K562 (cell line): ENCODE data around the gene LRP1B. TPM values are rescaled to one million over a fixed set of nuclear protein-coding genes. Genes with fewer than 3 reads are reported as not detected.

Experiments used
- ATAC-seq: fragments of 200-7000 bp; cut with Tn5 transposase; 3 replicates; pipeline ENCODE4 v1.9.1; 2020; ENCODE audit warnings: moderate library complexity
- BruUV-seq: library from RNA; stranded (reverse); fragments of 400-500 nt; replicated peaks from 2 replicates; lab custom pipeline; 2021; lab: Mats Ljungman, UMichigan
- CTCF ChIA-PET: fragments of 300-600 bp; formaldehyde crosslinking; extraction: SDS; loops from one replicate; lab custom pipeline; 2021; ENCODE audit warnings: low intra/inter-chr PET ratio; lab: Yijun Ruan, JAX
- POLR2A ChIA-PET: fragments of 300-600, 350-650 bp; sonication (Branson Sonifier 250); formaldehyde crosslinking; extraction: SDS; loops from one replicate; lab custom pipeline; 2021; ENCODE audit warnings: antibody characterized with exemption, inconsistent platforms; lab: Yijun Ruan, JAX
- DNase-seq, 4 experiments: peaks; one replicate each; pipeline versions ENCODE4 v3.0.0 to v3.0.0-alpha.2; 2011 to 2018; ENCODE audit warnings: low spot score in 3 of 4, mixed read lengths in 3 of 4; ENCODE audit errors: extremely low read depth in 1 of 4
- FAIRE-seq: peaks from 2 replicates; lab custom pipeline; 2011; peaks lifted over from hg19 to GRCh38; lab: Jason Lieb, UNC
- H2AFZ ChIP-seq: 2 replicates; pipeline ENCODE4 v1.6.0; 2011; ENCODE audit warnings: low read depth, low read length, control low read depth, inconsistent platforms
- H3K27ac ChIP-seq: fragments of 200-600 bp; 3 replicates; pipeline ENCODE4 v1.8.0; 2011; ENCODE audit warnings: low read depth, mild to moderate bottlenecking, control low read depth, inconsistent platforms, low read length, moderate library complexity, mixed read lengths; ENCODE audit errors: extremely low read depth
- H3K27me3 ChIP-seq, 2 experiments: fragments of 300-600 bp in 1 of 2; 2 replicates in 1 of 2; 3 replicates in 1 of 2; pipeline versions ENCODE4 v1.6.0 to v1.8.0; 2011; ENCODE audit warnings: inconsistent platforms in 2 of 2, low read length in 2 of 2, mild to moderate bottlenecking in 1 of 2, mixed read lengths in 1 of 2, moderate library complexity in 1 of 2; ENCODE audit not compliant: control insufficient read depth in 2 of 2, insufficient read depth in 2 of 2
- H3K36me3 ChIP-seq: fragments of 300-600 bp; 3 replicates; pipeline ENCODE4 v1.8.0; 2011; ENCODE audit warnings: mild to moderate bottlenecking, low read length, inconsistent platforms; ENCODE audit not compliant: control insufficient read depth, insufficient read depth
- H3K4me1 ChIP-seq, 2 experiments: fragments of 200-600 bp in 1 of 2; replicated peaks in 1 of 2; 2 replicates in 1 of 2; 3 replicates in 1 of 2; pipeline versions ENCODE4 v1.5.1 to v1.8.0; 2011; ENCODE audit warnings: inconsistent platforms in 2 of 2, low read length in 2 of 2, mild to moderate bottlenecking in 1 of 2, mixed read lengths in 1 of 2, moderate library complexity in 1 of 2; ENCODE audit not compliant: control insufficient read depth in 2 of 2, insufficient read depth in 2 of 2
- H3K4me2 ChIP-seq: 2 replicates; pipeline ENCODE4 v1.6.1; 2011; ENCODE audit warnings: low read length, control low read depth, inconsistent platforms, mixed read lengths; ENCODE audit not compliant: insufficient read depth
- H3K4me3 ChIP-seq: fragments of 200-600 bp; sonication (generic), shearing (Covaris generic); 2 replicates; pipeline ENCODE4 v1.5.1; 2016; ENCODE audit warnings: control low read depth, inconsistent platforms
- H3K79me2 ChIP-seq: fragments of 200-600 bp; 3 replicates; pipeline ENCODE4 v1.8.0; 2011; ENCODE audit warnings: low read length, inconsistent platforms; ENCODE audit not compliant: control insufficient read depth, insufficient read depth
- H3K9ac ChIP-seq, 2 experiments: 2 replicates each; pipeline versions ENCODE4 v1.6.0 to v1.6.1; 2011; ENCODE audit warnings: low read depth in 2 of 2, low read length in 2 of 2, control low read depth in 1 of 2, inconsistent platforms in 1 of 2, mild to moderate bottlenecking in 1 of 2, mixed read lengths in 1 of 2; ENCODE audit not compliant: insufficient read depth in 1 of 2
- H3K9me1 ChIP-seq: one replicate; pipeline ENCODE4 v1.6.0; 2011; ENCODE audit warnings: inconsistent platforms, mild to moderate bottlenecking, low read length, moderate library complexity; ENCODE audit not compliant: control insufficient read depth, insufficient read depth
- H3K9me3 ChIP-seq: replicated peaks from 2 replicates; pipeline ENCODE4 v1.5.1; 2011; ENCODE audit warnings: low read depth, low read length, inconsistent platforms; ENCODE audit not compliant: control insufficient read depth, insufficient read depth
- H4K20me1 ChIP-seq: replicated peaks from 2 replicates; pipeline ENCODE4 v1.6.1; 2011; ENCODE audit warnings: low read length, inconsistent platforms, mixed read lengths; ENCODE audit not compliant: control insufficient read depth, insufficient read depth
- ATF1 ChIP-seq, 2 experiments: fragments of 450-650 bp in 1 of 2; IDR thresholded peaks; 2 replicates each; pipeline ENCODE4 v1.6.1; 2016; ENCODE audit warnings: missing compliant biosample characterization in 1 of 2, missing genetic modification characterization in 1 of 2
- BCOR ChIP-seq: fragments of 450-650 bp; IDR thresholded peaks from 2 replicates; pipeline ENCODE4 v1.6.1; 2016
- C11orf30 ChIP-seq: fragments of 450-650 bp; IDR thresholded peaks from 2 replicates; pipeline ENCODE4 v1.6.1; 2016; ENCODE audit warnings: low read depth, mild to moderate bottlenecking
- CSDE1 ChIP-seq, 2 experiments: fragments of 450-650 bp; IDR thresholded peaks; 2 replicates each; pipeline ENCODE4 v1.6.1; 2016; ENCODE audit warnings: mild to moderate bottlenecking in 1 of 2
- KLF10 ChIP-seq: fragments of 250-450 bp; sonication (Bioruptor Pico); IDR thresholded peaks from 2 replicates; pipeline ENCODE4 v1.6.1; 2021; ENCODE audit warnings: matching md5 sums
- PRPF4 ChIP-seq: fragments of 200-400 bp; formaldehyde crosslinking; IDR thresholded peaks from one replicate; pipeline ENCODE4 v1.6.1; 2017; ENCODE audit warnings: low read length, low read depth, mild to moderate bottlenecking; ENCODE audit not compliant: insufficient read depth, poor library complexity, severe bottlenecking
- RCOR1 ChIP-seq, 2 experiments: IDR thresholded peaks; 2 replicates each; pipeline ENCODE4 v1.6.1; 2012; ENCODE audit warnings: low read depth in 2 of 2, low read length in 2 of 2, borderline replicate concordance in 1 of 2, improper control_type of control experiment in 1 of 2
- SMARCA4 ChIP-seq: fragments of 450-650 bp; IDR thresholded peaks from 2 replicates; pipeline ENCODE4 v1.6.1; 2016
- ZNF431 ChIP-seq: sonication (generic); formaldehyde crosslinking; IDR thresholded peaks from 2 replicates; pipeline ENCODE4 v1.8.0; 2022; ENCODE audit warnings: mild to moderate bottlenecking, missing genetic modification reagents
- WGBS: fragments of 100-300 bp; shearing (Covaris generic); methylation state at CpG from one replicate; pipeline ENCODE4 v1.1.6; 2016; ENCODE audit warnings: low coverage, mixed read lengths; ENCODE audit not compliant: insufficient coverage; ENCODE audit errors: missing lambda C conversion rate; 5-methylcytosine and 5-hydroxymethylcytosine counted together
- in situ Hi-C: fragments of 300-500 bp; cut with MboI; formaldehyde crosslinking; loops from 4 replicates; pipeline ENCODE4 v1.15.0; 2018; ENCODE audit warnings: inconsistent platforms, mixed read lengths
- intact Hi-C: fragments of 100-400 bp; cut with micrococcal nuclease; formaldehyde crosslinking; loops from 2 replicates; pipeline ENCODE4 v1.14.2; 2022
- polyA plus RNA-seq, 8 experiments: library from polyadenylated mRNA; depleted of rRNA in 4 of 8; stranded (reverse) in 5 of 8; unstranded in 3 of 8; fragments of >200 nt; fragmentation: Nextera tagmentation in 2 of 8; fragmentation: Illumina TruSeq in 1 of 8; extraction: Ambion mirVana in 2 of 8; extraction: Trizol in 1 of 8; gene quantifications; 2 replicates each; pipeline versions ENCODE4 v1.2.1 to v1.2.3, GENCODE V29; 2011 to 2014; ENCODE audit warnings: inconsistent platforms in 1 of 8, missing spikeins in 1 of 8
- total RNA-seq, 7 experiments: library from RNA; depleted of rRNA in 6 of 7; stranded (reverse); fragments of >200 nt in 6 of 7; fragmentation: Illumina TruSeq in 2 of 7; extraction: Trizol in 2 of 7; gene quantifications; 2 replicates each; pipeline versions ENCODE4 v1.2.1 to v1.2.3, GENCODE V29; 2011 to 2021; ENCODE audit warnings: low replicate concordance in 1 of 7
- TF ChIP-seq, protein P1 (sequence below): sonication (generic); formaldehyde crosslinking; IDR thresholded peaks from 2 replicates; pipeline ENCODE4 v1.8.0; 2022; ENCODE audit warnings: mild to moderate bottlenecking, missing genetic modification reagents, borderline replicate concordance
- TF ChIP-seq, protein P2 (sequence below): fragments of 450-650 bp; conservative IDR thresholded peaks from 2 replicates; pipeline ENCODE4 v1.6.1; 2016; ENCODE audit warnings: missing genetic modification characterization, low read depth, mild to moderate bottlenecking, missing compliant biosample characterization, moderate library complexity

LRP1B gene
- total and polyA plus RNA-seq, 9 of the 15 experiments (the other 6 are each of a cell fraction or from before 2014, with no cell fraction given) = not detected

DNA sequence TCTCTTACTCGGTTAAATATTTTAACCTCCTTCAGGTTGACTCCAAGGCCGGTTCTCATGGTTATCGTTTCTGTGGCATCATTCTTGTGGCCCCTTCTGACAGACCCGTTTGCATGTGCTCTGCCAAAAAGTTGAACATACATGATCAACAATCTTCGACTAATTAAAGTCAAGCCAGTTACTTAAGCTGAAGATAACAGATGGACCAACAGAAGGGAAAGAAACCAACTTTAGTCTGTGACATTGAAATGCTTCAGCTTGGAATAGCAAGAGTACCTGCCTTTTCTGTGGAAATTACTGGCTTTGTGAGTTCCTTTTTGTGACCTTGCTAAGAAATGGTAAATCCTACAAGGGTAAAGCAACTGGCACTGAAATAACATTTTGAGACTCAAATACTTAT, 1429.1 kb downstream of the LRP1B start:
- no peaks in the 10 kb centered on the region for H3K79me2 ChIP-seq
- H3K4me2 ChIP-seq = no peak overlapping the region
- H2AFZ ChIP-seq = no peak overlapping the region
- H3K36me3 ChIP-seq = no peaks in the 10 kb centered on the region
- 0% methylated on average over 5 of the region's 5 CpGs for WGBS
- H3K4me1 ChIP-seq = no peaks in the 10 kb centered on the region
- POLR2A ChIA-PET = no interaction called here
- no peak for TF ChIP-seq CSDE1 (IDR thresholded peaks at IDR 0.05)
- TF ChIP-seq KLF10 = no peak
- no peak for TF ChIP-seq RCOR1 (IDR thresholded peaks at IDR 0.05; ENCODE audit: borderline replicate concordance in 1 of 2, low read depth in 2 of 2, low read length in 2 of 2)
- TF ChIP-seq ATF1 (CRISPR knock-in tag; IDR thresholded peaks at IDR 0.05) = no peak
- no peak for TF ChIP-seq ATF1 (tag; IDR thresholded peaks at IDR 0.05)
- no peak for TF ChIP-seq ZNF431 (CRISPR knock-in tag)
- TF ChIP-seq PRPF4 = no peak
- TF ChIP-seq BCOR = no peak
- TF ChIP-seq, protein P1, sequence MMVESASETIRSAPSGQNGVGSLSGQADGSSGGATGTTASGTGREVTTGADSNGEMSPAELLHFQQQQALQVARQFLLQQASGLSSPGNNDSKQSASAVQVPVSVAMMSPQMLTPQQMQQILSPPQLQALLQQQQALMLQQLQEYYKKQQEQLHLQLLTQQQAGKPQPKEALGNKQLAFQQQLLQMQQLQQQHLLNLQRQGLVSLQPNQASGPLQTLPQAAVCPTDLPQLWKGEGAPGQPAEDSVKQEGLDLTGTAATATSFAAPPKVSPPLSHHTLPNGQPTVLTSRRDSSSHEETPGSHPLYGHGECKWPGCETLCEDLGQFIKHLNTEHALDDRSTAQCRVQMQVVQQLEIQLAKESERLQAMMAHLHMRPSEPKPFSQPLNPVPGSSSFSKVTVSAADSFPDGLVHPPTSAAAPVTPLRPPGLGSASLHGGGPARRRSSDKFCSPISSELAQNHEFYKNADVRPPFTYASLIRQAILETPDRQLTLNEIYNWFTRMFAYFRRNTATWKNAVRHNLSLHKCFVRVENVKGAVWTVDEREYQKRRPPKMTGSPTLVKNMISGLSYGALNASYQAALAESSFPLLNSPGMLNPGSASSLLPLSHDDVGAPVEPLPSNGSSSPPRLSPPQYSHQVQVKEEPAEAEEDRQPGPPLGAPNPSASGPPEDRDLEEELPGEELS (CRISPR knock-in tag) = no peak
- TF ChIP-seq SMARCA4 = no peak
- no peak for TF ChIP-seq C11orf30
- TF ChIP-seq, protein P2, sequence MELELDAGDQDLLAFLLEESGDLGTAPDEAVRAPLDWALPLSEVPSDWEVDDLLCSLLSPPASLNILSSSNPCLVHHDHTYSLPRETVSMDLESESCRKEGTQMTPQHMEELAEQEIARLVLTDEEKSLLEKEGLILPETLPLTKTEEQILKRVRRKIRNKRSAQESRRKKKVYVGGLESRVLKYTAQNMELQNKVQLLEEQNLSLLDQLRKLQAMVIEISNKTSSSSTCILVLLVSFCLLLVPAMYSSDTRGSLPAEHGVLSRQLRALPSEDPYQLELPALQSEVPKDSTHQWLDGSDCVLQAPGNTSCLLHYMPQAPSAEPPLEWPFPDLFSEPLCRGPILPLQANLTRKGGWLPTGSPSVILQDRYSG (tag) = no peak
- ATAC-seq (no peak), FAIRE-seq (no peak), DNase-seq (no peak)
- H3K4me3 ChIP-seq = no peak overlapping the region
- H3K9me3 ChIP-seq = no peaks in the 10 kb centered on the region
- H3K27me3 ChIP-seq = no peaks in the 10 kb centered on the region
- H3K9ac ChIP-seq = no peak overlapping the region
- H3K9me1 ChIP-seq = no peaks in the 10 kb centered on the region
- intact Hi-C loops = no loop called here
- H4K20me1 ChIP-seq = no peaks in the 10 kb centered on the region
- in situ Hi-C loops = no loop called here
- CTCF ChIA-PET = no interaction called here
- H3K27ac ChIP-seq = no peak overlapping the region
- BruUV-seq = no TSS peak
